Left renal pelvis (tissue), 4 donors: ENCODE results near the gene LYRM4. TPM values are rescaled to one million over a fixed set of nuclear protein-coding genes. Genes with fewer than 3 reads are reported as not detected.

Source experiments
- DNase-seq, 4 donors: peaks; one replicate each; pipeline ENCODE4 v3.0.0-alpha.2; 2013; ENCODE audit warnings: low read depth in 4 of 4, low spot score in 3 of 4
- polyA plus RNA-seq, 4 donors: library from polyadenylated mRNA; unstranded; fragments of 120-200 nt; gene quantifications; one replicate each; pipeline ENCODE4 v1.2.1, GENCODE V29; 2013; ENCODE audit not compliant: insufficient read length in 4 of 4

LYRM4 gene
- polyA plus RNA-seq, 4 donors, result 38.6 to 45.7 (median 43.1) TPM

- DNase-seq, result no peak
Measured at GRCh38 chr6:5178806-5179205, 81.9 kb downstream of the LYRM4 start.

DNA sequence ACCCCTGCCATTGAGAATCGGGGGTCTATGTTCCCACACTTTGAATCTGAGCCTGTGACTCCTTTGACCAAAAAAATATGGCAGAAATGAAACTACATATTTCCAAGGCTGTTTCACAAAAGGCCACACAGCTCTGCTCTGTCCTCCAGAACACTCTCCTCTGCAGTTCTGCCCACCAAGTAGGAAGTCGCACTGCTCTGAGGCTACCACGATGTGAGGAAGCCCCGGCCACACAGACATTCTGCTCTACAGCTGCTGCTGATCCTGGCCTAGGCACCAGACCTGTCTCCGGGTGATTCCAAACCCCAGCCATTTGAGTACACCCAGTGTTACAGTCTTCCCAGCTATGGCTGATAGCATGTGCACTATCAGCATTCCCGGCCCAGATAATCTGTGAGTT lies 85.1 kb downstream of the LYRM4 start:
- DNase-seq, result no peak

GRCh38 chr6:5174756-5175549 lies 85.8 kb downstream of the LYRM4 start:
- peak in 1 of 4 donors; percentile 27 for DNase-seq

DNA sequence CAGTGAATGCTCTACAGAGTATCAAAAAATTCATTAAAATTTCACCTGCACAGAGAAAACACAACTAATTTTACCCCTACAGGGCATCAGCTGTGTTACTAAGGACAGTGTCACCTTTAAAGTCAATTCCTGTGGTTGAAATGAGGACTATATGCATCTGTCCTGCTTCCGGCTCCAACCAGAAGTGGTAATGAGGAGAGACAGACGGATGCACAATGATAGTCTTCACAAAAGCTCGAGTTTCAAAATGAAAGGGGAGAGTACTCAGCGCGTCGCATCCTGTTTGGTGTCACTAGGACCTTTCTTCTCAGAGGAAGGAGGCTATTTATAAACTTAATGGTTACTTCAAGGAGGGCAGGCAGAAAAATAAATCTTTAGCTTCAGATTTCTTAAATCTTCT lies 86.5 kb downstream of the LYRM4 start:
- DNase-seq, result peak in 3 of 4 donors; percentile 39 to 71 (median 47)

GRCh38 chr6:5173810-5174209 lies 86.9 kb downstream of the LYRM4 start:
- no peak for DNase-seq

GRCh38 chr6:5172897-5173474 lies 87.8 kb downstream of the LYRM4 start:
- no peak for DNase-seq

GRCh38 chr6:5172041-5172653 lies 88.6 kb downstream of the LYRM4 start:
- peak in 2 of 4 donors; percentile 44 to 58 for DNase-seq

- DNase-seq, result no peak
Measured at GRCh38 chr6:5167501-5167900, 93.2 kb downstream of the LYRM4 start.

GRCh38 chr6:5164092-5164491 lies 96.7 kb downstream of the LYRM4 start:
- DNase-seq, result no peak

DNA sequence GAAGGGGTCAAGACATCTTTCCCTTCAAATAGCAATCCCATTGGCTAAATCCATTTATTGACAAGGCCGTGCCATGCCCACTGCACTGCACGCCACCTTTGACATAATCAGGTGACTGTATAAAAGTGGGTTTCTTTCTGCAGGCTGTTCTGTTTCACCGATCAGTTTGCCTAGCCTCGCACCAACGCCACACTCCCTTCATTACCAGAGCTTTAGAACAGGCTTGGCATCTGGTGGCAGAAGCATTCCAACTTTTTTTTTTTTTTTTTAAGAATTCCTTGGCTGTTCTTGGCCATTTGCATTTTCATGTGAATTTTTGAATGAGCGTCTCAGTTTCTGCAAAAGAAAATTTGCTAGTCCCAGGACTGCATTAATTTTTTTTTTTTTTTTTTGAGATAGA lies 97.5 kb downstream of the LYRM4 start:
- no peak for DNase-seq

DNA sequence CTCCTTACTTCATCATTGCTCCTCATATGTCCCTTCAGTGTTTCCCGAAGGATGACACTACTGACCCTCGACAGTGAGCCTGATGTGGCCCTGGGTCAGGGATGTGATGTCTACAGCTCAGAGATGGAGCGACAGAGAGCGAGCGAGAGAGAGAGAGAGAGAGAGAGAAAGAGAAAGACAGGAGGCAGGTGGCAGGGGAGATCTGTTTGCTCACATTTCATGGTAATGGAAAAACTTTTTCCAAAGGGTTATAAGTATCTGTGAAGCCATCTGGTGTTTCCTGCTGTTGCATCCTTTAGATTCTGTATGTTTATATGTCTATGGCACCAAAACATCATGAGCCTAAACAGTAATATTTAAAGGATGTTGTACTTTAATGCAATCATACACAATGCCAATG lies 98.4 kb downstream of the LYRM4 start:
- no peak for DNase-seq

GRCh38 chr6:5160206-5160605 lies 100.5 kb downstream of the LYRM4 start:
- DNase-seq, result no peak

- DNase-seq, result no peak
Measured at GRCh38 chr6:5159162-5159561, 101.6 kb downstream of the LYRM4 start.

DNA sequence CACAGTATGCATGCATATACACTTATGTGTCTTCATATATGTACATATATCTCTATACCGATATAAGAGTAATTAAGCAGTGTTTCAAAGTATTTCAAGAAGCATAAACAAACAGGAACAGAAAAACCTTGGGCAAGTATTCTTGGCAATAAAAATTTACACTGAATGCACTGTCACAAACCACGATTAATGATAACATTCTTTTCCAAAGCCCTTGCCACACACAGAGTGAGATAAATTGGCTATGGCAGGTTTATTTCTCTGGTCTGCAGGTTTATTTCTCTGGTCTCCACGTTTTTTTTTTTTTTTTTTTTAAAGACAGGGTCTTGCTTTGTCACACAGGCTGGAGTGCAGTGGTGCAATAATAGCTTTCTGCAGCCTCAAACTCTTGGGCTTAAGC lies 102.6 kb downstream of the LYRM4 start:
- no peak for DNase-seq

GRCh38 chr6:5157621-5158138 lies 103.1 kb downstream of the LYRM4 start:
- no peak for DNase-seq

DNA sequence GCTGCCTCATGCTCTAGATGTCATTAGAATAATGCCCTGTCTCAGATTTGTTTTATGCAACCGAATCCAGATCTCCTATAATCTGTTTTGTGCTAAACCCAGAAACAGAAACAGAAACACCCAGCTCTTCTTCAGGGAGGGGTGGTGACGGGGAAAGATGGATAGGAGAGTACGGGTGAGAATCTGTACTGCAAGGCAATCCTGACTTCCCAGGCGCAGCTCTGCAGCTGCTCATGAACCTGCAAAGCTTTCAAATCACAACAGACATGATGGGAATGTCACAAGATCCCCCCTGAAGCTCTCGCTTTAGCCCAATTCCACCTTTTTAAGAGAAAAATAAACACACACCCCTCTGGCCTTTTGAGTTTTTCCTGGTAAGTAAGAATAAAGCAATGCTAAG lies 104.1 kb downstream of the LYRM4 start:
- no peak for DNase-seq

- DNase-seq, result no peak
Measured at GRCh38 chr6:5155906-5156305, 104.8 kb downstream of the LYRM4 start.

DNA sequence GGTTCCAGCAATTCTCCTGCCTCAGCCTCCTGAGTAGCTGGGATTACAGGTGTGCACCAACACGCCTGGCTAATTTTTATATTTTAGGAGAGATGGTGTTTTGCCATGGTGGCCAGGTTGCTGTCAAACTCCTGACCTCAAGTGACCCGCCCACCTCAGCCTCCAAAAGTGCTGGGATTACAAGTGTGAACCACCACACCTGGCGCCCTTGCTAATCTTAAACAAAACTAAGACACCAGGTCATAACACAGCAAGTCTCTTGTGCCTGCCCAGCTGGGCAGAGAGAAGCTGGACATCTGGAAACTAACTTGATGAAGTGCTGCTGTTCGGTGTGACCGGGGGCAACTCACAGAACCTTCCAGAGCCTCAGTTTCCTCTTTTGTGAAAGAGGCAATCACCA lies 107.6 kb downstream of the LYRM4 start:
- no peak for DNase-seq

- no peak for DNase-seq
Measured at GRCh38 chr6:5152460-5152859, 108.3 kb downstream of the LYRM4 start.

GRCh38 chr6:5151955-5152401 lies 108.8 kb downstream of the LYRM4 start:
- no peak for DNase-seq

DNA sequence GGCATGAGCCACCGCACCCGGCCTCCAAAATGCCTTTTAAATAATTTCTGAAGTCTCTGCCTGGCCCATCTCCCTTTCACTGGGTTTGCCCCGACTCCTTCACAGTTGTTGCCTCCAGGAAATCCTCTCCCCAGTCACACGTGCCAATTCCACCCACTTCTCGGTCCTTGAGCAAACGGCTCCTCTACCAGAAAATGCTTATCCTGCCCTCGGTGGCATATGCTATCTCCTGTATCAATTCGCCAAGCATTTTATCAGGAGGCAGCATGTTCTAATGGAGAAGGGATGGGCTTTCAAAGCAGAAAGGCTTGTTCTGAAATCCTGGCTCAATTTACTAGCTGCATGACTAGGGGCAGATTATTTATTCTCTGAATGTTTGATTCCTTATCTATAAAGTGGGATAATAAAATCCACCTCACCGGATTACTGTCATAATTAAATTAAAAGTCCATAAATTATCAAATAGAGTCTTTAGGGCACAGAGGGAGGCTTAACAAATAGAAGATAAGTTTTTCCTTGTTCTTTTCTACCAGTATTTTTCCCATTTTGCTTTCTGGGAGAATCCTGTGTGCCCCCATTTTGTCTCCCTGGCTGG lies 109.3 kb downstream of the LYRM4 start:
- no peak for DNase-seq
